HEK293T (cell line): Measurements from ENCODE around the gene AANAT.

Experiments used
- FOXM1 ChIP-seq: fragments of 450-650 bp; IDR thresholded peaks from 2 replicates; pipeline ENCODE4 v1.6.1; 2017; ENCODE audit warnings: mild to moderate bottlenecking, borderline replicate concordance
- SP1 ChIP-seq: fragments of 450-650 bp; IDR thresholded peaks from 2 replicates; pipeline ENCODE4 v1.6.1; 2017
- SUZ12 ChIP-seq: fragments of 450-650 bp; IDR thresholded peaks from 2 replicates; pipeline ENCODE4 v1.6.1; 2016; ENCODE audit warnings: mild to moderate bottlenecking
- TARDBP ChIP-seq: fragments of 450-650 bp; IDR thresholded peaks from 2 replicates; pipeline ENCODE4 v1.6.1; 2016

- no peak for TF ChIP-seq SP1
- TF ChIP-seq TARDBP, result no peak
- no peak for TF ChIP-seq FOXM1
- no peak for TF ChIP-seq SUZ12
Observed at GRCh38 chr17:76481071-76481655, 13.8 kb downstream of the AANAT start.
